RWPE1 (cell line): Measurements from ENCODE around the gene CFAP43.

ENCODE experiments used
- CTCF ChIA-PET: fragments of 350-600 bp; sonication (Branson Sonifier 250); formaldehyde crosslinking; extraction: SDS; loops from one replicate; lab custom pipeline; 2021; lab: Yijun Ruan, JAX
- POLR2A ChIA-PET: fragments of 400-600 bp; formaldehyde crosslinking; extraction: SDS; loops from one replicate; lab custom pipeline; 2020; ENCODE audit warnings: antibody characterized with exemption; ENCODE audit not compliant: low non-redundant PET; lab: Yijun Ruan, JAX
- DNase-seq: peaks from one replicate; pipeline ENCODE4 v3.0.0; 2012; ENCODE audit warnings: low spot score
- H3K27ac ChIP-seq: fragments of 450-650 bp; 2 replicates; pipeline ENCODE4 v1.5.1; 2017
- CTCF ChIP-seq: fragments of 450-650 bp; conservative IDR thresholded peaks from 2 replicates; pipeline ENCODE4 v1.5.1; 2017; ENCODE audit warnings: low read depth, mild to moderate bottlenecking

CFAP43 gene

GRCh38 chr10:104127411-104127810 lies 104.8 kb downstream of the CFAP43 start:
- H3K27ac ChIP-seq, result no peak overlapping the region
- ChIA-PET CTCF (interaction anchor here (0.6 to 1.4 kb wide), 8 partner anchors 12 to 158 kb away, joined by 3 to 5 read pairs (median 3); partner anchors contain the start of gene COL17A1), POLR2A (no interaction called here)
- peak; percentile 27 for DNase-seq
- TF ChIP-seq CTCF, result 0 out of 2 replicates have a peak, but pooled peaks have one; percentile 11

GRCh38 chr10:104123397-104123796 lies 108.8 kb downstream of the CFAP43 start:
- H3K27ac ChIP-seq, result no peak overlapping the region
- TF ChIP-seq CTCF, result peak; percentile 72
- POLR2A ChIA-PET, result interaction anchor here (2.0 kb wide), 1 partner anchor 42 kb away, joined by 8 read pairs; no protein-coding TSS in a partner anchor
- CTCF ChIA-PET, result interaction anchor here (0.6 to 3.2 kb wide), 12 partner anchors 23 to 456 kb away, joined by 3 to 9 read pairs (median 4); no protein-coding TSS in a partner anchor
- no peak for DNase-seq

- CTCF ChIA-PET, result interaction anchor here (0.5 to 3.2 kb wide), 23 partner anchors 8 to 235 kb away, joined by 3 to 15 read pairs (median 4); partner anchors contain the start of gene COL17A1
- POLR2A ChIA-PET, result interaction anchor here (1.2 to 2.0 kb wide), 2 partner anchors 13 to 41 kb away, joined by 5 to 8 read pairs; no protein-coding TSS in a partner anchor
- peak overlapping the region; percentile 100 for H3K27ac ChIP-seq
- no peak for DNase-seq
- no peak for TF ChIP-seq CTCF
Measured at GRCh38 chr10:104122225-104123107, 109.7 kb downstream of the CFAP43 start.

GRCh38 chr10:104121485-104122224 lies 110.5 kb downstream of the CFAP43 start, which contains the start of gene SFR1:
Gene SFR1, plus strand, starts transcription at chr10:104122171. Its CDS starts 13 bp downstream, at chr10:104122184.
- peak; percentile 76 for TF ChIP-seq CTCF
- ChIA-PET CTCF (interaction anchor here (0.5 to 3.2 kb wide), 19 partner anchors 9 to 519 kb away, joined by 3 to 15 read pairs (median 4); partner anchors contain the start of gene COL17A1), POLR2A (interaction anchor here (0.7 to 2.0 kb wide), 3 partner anchors 12 to 40 kb away, joined by 3 to 8 read pairs (median 5); no protein-coding TSS in a partner anchor)
- peak within 1 kb of the TSS; percentile 100 for H3K27ac ChIP-seq
- DNase-seq, result peak; percentile 98

- CTCF ChIA-PET, result interaction anchor here (0.5 to 3.2 kb wide), 15 partner anchors 11 to 519 kb away, joined by 3 to 15 read pairs (median 5); no protein-coding TSS in a partner anchor
- DNase-seq, result peak; percentile 92
Measured at GRCh38 chr10:104120903-104121484, 111.2 kb downstream of the CFAP43 start.

More at GRCh38 chr10:104120903-104121484, 111.2 kb downstream of the CFAP43 start:
- POLR2A ChIA-PET, result interaction anchor here (0.6 to 1.4 kb wide), 5 partner anchors 12 to 61 kb away, joined by 3 to 8 read pairs (median 4); no protein-coding TSS in a partner anchor
- peak overlapping the region; percentile 100 for H3K27ac ChIP-seq
- no peak for TF ChIP-seq CTCF
